ENCODE data around the gene VSIG10. TPM values are rescaled to one million over a fixed set of nuclear protein-coding genes. Genes with fewer than 3 reads are reported as not detected.
A peak's percentile ranks its signal among the peaks of the same experiment; 100 is the strongest.

The VSIG10 gene
- 9.3 and 11.3 TPM in 2 replicates for polyA plus RNA-seq (2011; rRNA removed)
- polyA minus RNA-seq (2011; rRNA and poly(A)+ RNA removed): 14.4 and 22.8 TPM in 2 replicates

GRCh38 chr12:118103601-118104382, at the start of gene VSIG10:
Gene VSIG10 (minus strand): TSS chr12:118104011. CDS start chr12:118103671, 340 bp downstream.
- ChIA-PET CTCF (interaction anchor here (0.5 to 1.7 kb wide), 5 partner anchors 17 to 364 kb away, joined by 3 to 7 read pairs (median 3); no protein-coding TSS in a partner anchor), POLR2A (interaction anchor here (0.8 kb wide), 1 partner anchor 44 kb away, joined by 3 read pairs; no protein-coding TSS in a partner anchor)
- peak; percentile 16 for DNase-seq (ENCODE audit: low read depth)
- no peaks in the 10 kb centered on the region for H3K27me3 ChIP-seq (ENCODE audit: control insufficient read depth, insufficient read depth, low read length)
- H3K36me3 ChIP-seq (ENCODE audit: control insufficient read depth, insufficient read depth, low read length): no peaks in the 10 kb centered on the region
- H3K4me3 ChIP-seq (ENCODE audit: low read depth, low read length): peak within 1 kb of the TSS; percentile 64
- no peak for TF ChIP-seq CTCF (IDR thresholded peaks at IDR 0.05; ENCODE audit: insufficient read depth, low read depth, low read length)

- peaks cover 2% of the 10 kb centered on the region; the same call in 1 of the 2 replicates for H3K36me3 ChIP-seq (ENCODE audit: control insufficient read depth, insufficient read depth, low read length)
- DNase-seq (ENCODE audit: low read depth): no peak
- no peak for TF ChIP-seq CTCF (IDR thresholded peaks at IDR 0.05; ENCODE audit: insufficient read depth, low read depth, low read length)
- POLR2A ChIA-PET: no interaction called here
- no peaks in the 10 kb centered on the region for H3K27me3 ChIP-seq (ENCODE audit: control insufficient read depth, insufficient read depth, low read length)
- H3K4me3 ChIP-seq (ENCODE audit: low read depth, low read length): no peak overlapping the region
- CTCF ChIA-PET: interaction anchor here (1.5 kb wide), 1 partner anchor 226 kb away, joined by 4 read pairs; no protein-coding TSS in a partner anchor
These were observed 47.9 kb upstream of the VSIG10 start for GRCh38 chr12:118151755-118152154.

- ChIA-PET POLR2A (no interaction called here), CTCF (interaction anchor here (1.5 kb wide), 1 partner anchor 227 kb away, joined by 4 read pairs; no protein-coding TSS in a partner anchor)
- peaks cover 4% of the 10 kb centered on the region; the same call in 1 of the 2 replicates for H3K36me3 ChIP-seq (ENCODE audit: control insufficient read depth, insufficient read depth, low read length)
- no peaks in the 10 kb centered on the region for H3K27me3 ChIP-seq (ENCODE audit: control insufficient read depth, insufficient read depth, low read length)
- TF ChIP-seq CTCF (IDR thresholded peaks at IDR 0.05; ENCODE audit: insufficient read depth, low read depth, low read length): no peak
- no peak for DNase-seq (ENCODE audit: low read depth)
- no peak overlapping the region for H3K4me3 ChIP-seq (ENCODE audit: low read depth, low read length)
These were observed 46.8 kb upstream of the VSIG10 start for GRCh38 chr12:118150625-118151024.

- no peak for DNase-seq (ENCODE audit: low read depth)
- peaks cover 5% of the 10 kb centered on the region; the same call in 1 of the 2 replicates for H3K36me3 ChIP-seq (ENCODE audit: control insufficient read depth, insufficient read depth, low read length)
- ChIA-PET POLR2A (no interaction called here), CTCF (interaction anchor here (0.8 to 1.5 kb wide), 2 partner anchors 12 to 14 kb away, joined by 3 read pairs; no protein-coding TSS in a partner anchor)
- no peaks in the 10 kb centered on the region for H3K27me3 ChIP-seq (ENCODE audit: control insufficient read depth, insufficient read depth, low read length)
- TF ChIP-seq CTCF (IDR thresholded peaks at IDR 0.05; ENCODE audit: insufficient read depth, low read depth, low read length): no peak
- H3K4me3 ChIP-seq (ENCODE audit: low read depth, low read length): no peak overlapping the region
These were observed 44.5 kb upstream of the VSIG10 start for GRCh38 chr12:118148287-118148686.

- POLR2A ChIA-PET: no interaction called here
- H3K36me3 ChIP-seq (ENCODE audit: control insufficient read depth, insufficient read depth, low read length): peaks cover 8% of the 10 kb centered on the region; the same call in 1 of the 2 replicates
These were observed 42.0 kb upstream of the VSIG10 start for GRCh38 chr12:118145798-118146156.

More at GRCh38 chr12:118145798-118146156, 42.0 kb upstream of the VSIG10 start:
- no peak for TF ChIP-seq CTCF (IDR thresholded peaks at IDR 0.05; ENCODE audit: insufficient read depth, low read depth, low read length)
- CTCF ChIA-PET: no interaction called here
- Histone ChIP-seq H3K4me3 (ENCODE audit: low read depth, low read length) (no peak overlapping the region), H3K27me3 (ENCODE audit: control insufficient read depth, insufficient read depth, low read length) (no peaks in the 10 kb centered on the region)
- no peak for DNase-seq (ENCODE audit: low read depth)

Measured in BJ (cell line).